K562 (cell line): ENCODE results near the gene CENPX. TPM values are rescaled to one million over a fixed set of nuclear protein-coding genes. Genes with fewer than 3 reads are reported as not detected.
"Not testable (repeated sequence)": the region's sequence is repeated elsewhere in the genome, so short reads cannot be mapped to it uniquely, and the experiment has no call there.

Experiments
- ATAC-seq: fragments of 200-7000 bp; cut with Tn5 transposase; 3 replicates; pipeline ENCODE4 v1.9.1; 2020; ENCODE audit warnings: moderate library complexity
- BruUV-seq: library from RNA; stranded (reverse); fragments of 400-500 nt; replicated peaks from 2 replicates; lab custom pipeline; 2021; lab: Mats Ljungman, UMichigan
- CTCF ChIA-PET: fragments of 300-600 bp; formaldehyde crosslinking; extraction: SDS; loops from one replicate; lab custom pipeline; 2021; ENCODE audit warnings: low intra/inter-chr PET ratio; lab: Yijun Ruan, JAX
- POLR2A ChIA-PET: fragments of 300-600, 350-650 bp; sonication (Branson Sonifier 250); formaldehyde crosslinking; extraction: SDS; loops from one replicate; lab custom pipeline; 2021; ENCODE audit warnings: antibody characterized with exemption, inconsistent platforms; lab: Yijun Ruan, JAX
- DNase-seq, 4 experiments: peaks; one replicate each; pipeline versions ENCODE4 v3.0.0 to v3.0.0-alpha.2; 2011 to 2018; ENCODE audit warnings: low spot score in 3 of 4, mixed read lengths in 3 of 4; ENCODE audit errors: extremely low read depth in 1 of 4
- FAIRE-seq: peaks from 2 replicates; lab custom pipeline; 2011; peaks lifted over from hg19 to GRCh38; lab: Jason Lieb, UNC
- H2AFZ ChIP-seq: 2 replicates; pipeline ENCODE4 v1.6.0; 2011; ENCODE audit warnings: low read depth, low read length, control low read depth, inconsistent platforms
- H3K27ac ChIP-seq: fragments of 200-600 bp; 3 replicates; pipeline ENCODE4 v1.8.0; 2011; ENCODE audit warnings: low read depth, mild to moderate bottlenecking, control low read depth, inconsistent platforms, low read length, moderate library complexity, mixed read lengths; ENCODE audit errors: extremely low read depth
- H3K27me3 ChIP-seq, 2 experiments: fragments of 300-600 bp in 1 of 2; 2 replicates in 1 of 2; 3 replicates in 1 of 2; pipeline versions ENCODE4 v1.6.0 to v1.8.0; 2011; ENCODE audit warnings: inconsistent platforms in 2 of 2, low read length in 2 of 2, mild to moderate bottlenecking in 1 of 2, mixed read lengths in 1 of 2, moderate library complexity in 1 of 2; ENCODE audit not compliant: control insufficient read depth in 2 of 2, insufficient read depth in 2 of 2
- H3K36me3 ChIP-seq: fragments of 300-600 bp; 3 replicates; pipeline ENCODE4 v1.8.0; 2011; ENCODE audit warnings: mild to moderate bottlenecking, low read length, inconsistent platforms; ENCODE audit not compliant: control insufficient read depth, insufficient read depth
- H3K4me1 ChIP-seq, 2 experiments: fragments of 200-600 bp in 1 of 2; replicated peaks in 1 of 2; 2 replicates in 1 of 2; 3 replicates in 1 of 2; pipeline versions ENCODE4 v1.5.1 to v1.8.0; 2011; ENCODE audit warnings: inconsistent platforms in 2 of 2, low read length in 2 of 2, mild to moderate bottlenecking in 1 of 2, mixed read lengths in 1 of 2, moderate library complexity in 1 of 2; ENCODE audit not compliant: control insufficient read depth in 2 of 2, insufficient read depth in 2 of 2
- H3K4me2 ChIP-seq: 2 replicates; pipeline ENCODE4 v1.6.1; 2011; ENCODE audit warnings: low read length, control low read depth, inconsistent platforms, mixed read lengths; ENCODE audit not compliant: insufficient read depth
- H3K4me3 ChIP-seq: fragments of 200-600 bp; sonication (generic), shearing (Covaris generic); 2 replicates; pipeline ENCODE4 v1.5.1; 2016; ENCODE audit warnings: control low read depth, inconsistent platforms
- H3K79me2 ChIP-seq: fragments of 200-600 bp; 3 replicates; pipeline ENCODE4 v1.8.0; 2011; ENCODE audit warnings: low read length, inconsistent platforms; ENCODE audit not compliant: control insufficient read depth, insufficient read depth
- H3K9ac ChIP-seq, 2 experiments: 2 replicates each; pipeline versions ENCODE4 v1.6.0 to v1.6.1; 2011; ENCODE audit warnings: low read depth in 2 of 2, low read length in 2 of 2, control low read depth in 1 of 2, inconsistent platforms in 1 of 2, mild to moderate bottlenecking in 1 of 2, mixed read lengths in 1 of 2; ENCODE audit not compliant: insufficient read depth in 1 of 2
- H3K9me1 ChIP-seq: one replicate; pipeline ENCODE4 v1.6.0; 2011; ENCODE audit warnings: inconsistent platforms, mild to moderate bottlenecking, low read length, moderate library complexity; ENCODE audit not compliant: control insufficient read depth, insufficient read depth
- H3K9me3 ChIP-seq: replicated peaks from 2 replicates; pipeline ENCODE4 v1.5.1; 2011; ENCODE audit warnings: low read depth, low read length, inconsistent platforms; ENCODE audit not compliant: control insufficient read depth, insufficient read depth
- H4K20me1 ChIP-seq: replicated peaks from 2 replicates; pipeline ENCODE4 v1.6.1; 2011; ENCODE audit warnings: low read length, inconsistent platforms, mixed read lengths; ENCODE audit not compliant: control insufficient read depth, insufficient read depth
- BHLHE40 ChIP-seq: IDR thresholded peaks from 2 replicates; pipeline ENCODE4 v1.6.1; 2011; ENCODE audit warnings: low read length, improper control_type of control experiment
- CBFA2T2 ChIP-seq: fragments of 450-650 bp; conservative IDR thresholded peaks from 2 replicates; pipeline ENCODE4 v1.6.1; 2017; ENCODE audit warnings: mild to moderate bottlenecking
- RAD51 ChIP-seq: fragments of 450-650 bp; IDR thresholded peaks from 2 replicates; pipeline ENCODE4 v1.7.1; 2016; ENCODE audit warnings: low read depth, mild to moderate bottlenecking, borderline replicate concordance
- TOE1 ChIP-seq, 2 experiments: fragments of 450-650 bp in 1 of 2; sonication (generic) in 1 of 2; formaldehyde crosslinking in 1 of 2; IDR thresholded peaks; 2 replicates each; pipeline versions ENCODE4 v1.7.1 to v1.8.0; 2016 to 2022; ENCODE audit warnings: borderline replicate concordance in 2 of 2, mild to moderate bottlenecking in 2 of 2, antibody characterized with exemption in 1 of 2, inconsistent platforms in 1 of 2, low read depth in 1 of 2, missing genetic modification reagents in 1 of 2, moderate library complexity in 1 of 2
- WGBS: fragments of 100-300 bp; shearing (Covaris generic); methylation state at CpG from one replicate; pipeline ENCODE4 v1.1.6; 2016; ENCODE audit warnings: low coverage, mixed read lengths; ENCODE audit not compliant: insufficient coverage; ENCODE audit errors: missing lambda C conversion rate; 5-methylcytosine and 5-hydroxymethylcytosine counted together
- in situ Hi-C: fragments of 300-500 bp; cut with MboI; formaldehyde crosslinking; loops from 4 replicates; pipeline ENCODE4 v1.15.0; 2018; ENCODE audit warnings: inconsistent platforms, mixed read lengths
- intact Hi-C: fragments of 100-400 bp; cut with micrococcal nuclease; formaldehyde crosslinking; loops from 2 replicates; pipeline ENCODE4 v1.14.2; 2022
- polyA plus RNA-seq, 8 experiments: library from polyadenylated mRNA; depleted of rRNA in 4 of 8; stranded (reverse) in 5 of 8; unstranded in 3 of 8; fragments of >200 nt; fragmentation: Nextera tagmentation in 2 of 8; fragmentation: Illumina TruSeq in 1 of 8; extraction: Ambion mirVana in 2 of 8; extraction: Trizol in 1 of 8; gene quantifications; 2 replicates each; pipeline versions ENCODE4 v1.2.1 to v1.2.3, GENCODE V29; 2011 to 2014; ENCODE audit warnings: inconsistent platforms in 1 of 8, missing spikeins in 1 of 8
- total RNA-seq, 7 experiments: library from RNA; depleted of rRNA in 6 of 7; stranded (reverse); fragments of >200 nt in 6 of 7; fragmentation: Illumina TruSeq in 2 of 7; extraction: Trizol in 2 of 7; gene quantifications; 2 replicates each; pipeline versions ENCODE4 v1.2.1 to v1.2.3, GENCODE V29; 2011 to 2021; ENCODE audit warnings: low replicate concordance in 1 of 7
- TF ChIP-seq, protein P1 (sequence below): fragments of 450-650 bp; IDR thresholded peaks from 2 replicates; pipeline ENCODE4 v1.6.1; 2016
- TF ChIP-seq, protein P2 (sequence below): sonication (generic); formaldehyde crosslinking; IDR thresholded peaks from 2 replicates; pipeline ENCODE4 v1.9.0; 2022; ENCODE audit warnings: mild to moderate bottlenecking, missing genetic modification reagents
- TF ChIP-seq, protein P3 (sequence below): fragments of 450-650 bp; formaldehyde crosslinking; IDR thresholded peaks from 2 replicates; pipeline ENCODE4 v1.4.0; 2020; ENCODE audit warnings: mild to moderate bottlenecking, mixed read lengths
- TF ChIP-seq, protein P4 (sequence below): sonication (generic); formaldehyde crosslinking; IDR thresholded peaks from 2 replicates; pipeline ENCODE4 v1.5.0; 2020; ENCODE audit warnings: missing genetic modification reagents

The CENPX gene
- total and polyA plus RNA-seq, 9 of the 15 experiments (the other 6 are each of a cell fraction or from before 2014, with no cell fraction given), result 32.7 to 352 (median 127) TPM

DNA sequence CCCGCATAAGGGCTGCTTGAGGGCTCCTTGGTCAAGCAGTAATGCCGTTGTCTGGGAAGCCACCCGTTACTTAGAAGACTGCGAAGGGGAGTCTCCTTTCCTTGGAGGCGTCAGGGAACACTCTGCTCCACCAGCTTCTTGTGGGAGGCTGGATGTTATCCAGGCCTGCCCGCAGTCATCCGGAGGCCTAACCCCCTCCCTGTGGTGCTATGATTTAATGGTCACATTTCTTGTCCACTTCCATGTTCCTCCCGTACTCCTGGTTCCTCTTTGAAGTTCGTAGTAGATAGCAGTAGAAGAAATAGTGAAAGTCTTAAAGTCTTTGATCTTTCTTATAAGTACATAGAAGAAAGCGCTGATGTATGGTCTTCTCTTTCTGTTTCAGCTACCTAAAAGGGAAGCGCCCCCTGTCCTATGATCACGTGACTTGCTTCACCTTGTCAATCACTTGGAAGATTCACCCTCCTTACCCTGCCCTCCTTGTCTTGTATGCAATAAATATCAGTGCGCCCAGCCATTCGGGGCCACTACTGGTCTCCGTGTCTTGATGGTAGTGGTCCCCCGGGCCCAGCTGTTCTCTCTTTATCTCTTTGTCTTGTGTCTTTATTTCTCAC, 16.2 kb upstream of the CENPX start:
- H2AFZ ChIP-seq; H3K27ac ChIP-seq; in situ Hi-C loops; H3K9ac ChIP-seq; H3K9me3 ChIP-seq; H3K4me3 ChIP-seq; H3K27me3 ChIP-seq; POLR2A ChIA-PET; CTCF ChIA-PET; ATAC-seq; H3K9me1 ChIP-seq; BruUV-seq; DNase-seq; FAIRE-seq; H3K4me2 ChIP-seq; TF ChIP-seq TOE1 (CRISPR knock-in tag; IDR thresholded peaks at IDR 0.05; ENCODE audit: borderline replicate concordance, low read depth): not testable (repeated sequence)
- H4K20me1 ChIP-seq, result peaks cover 21% of the 10 kb centered on the region; the same call in 1 of the 2 replicates
- peaks cover 29% of the 10 kb centered on the region; the same call in 2 of the 3 replicates for H3K36me3 ChIP-seq
- TF ChIP-seq, protein P1, sequence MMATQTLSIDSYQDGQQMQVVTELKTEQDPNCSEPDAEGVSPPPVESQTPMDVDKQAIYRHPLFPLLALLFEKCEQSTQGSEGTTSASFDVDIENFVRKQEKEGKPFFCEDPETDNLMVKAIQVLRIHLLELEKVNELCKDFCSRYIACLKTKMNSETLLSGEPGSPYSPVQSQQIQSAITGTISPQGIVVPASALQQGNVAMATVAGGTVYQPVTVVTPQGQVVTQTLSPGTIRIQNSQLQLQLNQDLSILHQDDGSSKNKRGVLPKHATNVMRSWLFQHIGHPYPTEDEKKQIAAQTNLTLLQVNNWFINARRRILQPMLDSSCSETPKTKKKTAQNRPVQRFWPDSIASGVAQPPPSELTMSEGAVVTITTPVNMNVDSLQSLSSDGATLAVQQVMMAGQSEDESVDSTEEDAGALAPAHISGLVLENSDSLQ, result peak; percentile 79
- TF ChIP-seq TOE1 (IDR thresholded peaks at IDR 0.05; ENCODE audit: borderline replicate concordance) (peak; percentile 86), BHLHE40 (peak; percentile 23; the same call in 1 of the 2 replicates), RAD51 (peak; percentile 90), CBFA2T2 (peak; percentile 57)
- TF ChIP-seq, protein P2, sequence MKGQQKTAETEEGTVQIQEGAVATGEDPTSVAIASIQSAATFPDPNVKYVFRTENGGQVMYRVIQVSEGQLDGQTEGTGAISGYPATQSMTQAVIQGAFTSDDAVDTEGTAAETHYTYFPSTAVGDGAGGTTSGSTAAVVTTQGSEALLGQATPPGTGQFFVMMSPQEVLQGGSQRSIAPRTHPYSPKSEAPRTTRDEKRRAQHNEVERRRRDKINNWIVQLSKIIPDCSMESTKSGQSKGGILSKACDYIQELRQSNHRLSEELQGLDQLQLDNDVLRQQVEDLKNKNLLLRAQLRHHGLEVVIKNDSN, result peak; percentile 74
- TF ChIP-seq, protein P3, sequence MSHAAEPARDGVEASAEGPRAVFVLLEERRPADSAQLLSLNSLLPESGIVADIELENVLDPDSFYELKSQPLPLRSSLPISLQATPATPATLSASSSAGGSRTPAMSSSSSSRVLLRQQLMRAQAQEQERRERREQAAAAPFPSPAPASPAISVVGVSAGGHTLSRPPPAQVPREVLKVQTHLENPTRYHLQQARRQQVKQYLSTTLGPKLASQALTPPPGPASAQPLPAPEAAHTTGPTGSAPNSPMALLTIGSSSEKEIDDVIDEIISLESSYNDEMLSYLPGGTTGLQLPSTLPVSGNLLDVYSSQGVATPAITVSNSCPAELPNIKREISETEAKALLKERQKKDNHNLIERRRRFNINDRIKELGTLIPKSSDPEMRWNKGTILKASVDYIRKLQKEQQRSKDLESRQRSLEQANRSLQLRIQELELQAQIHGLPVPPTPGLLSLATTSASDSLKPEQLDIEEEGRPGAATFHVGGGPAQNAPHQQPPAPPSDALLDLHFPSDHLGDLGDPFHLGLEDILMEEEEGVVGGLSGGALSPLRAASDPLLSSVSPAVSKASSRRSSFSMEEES (CRISPR knock-in tag), result peak; percentile 88
- TF ChIP-seq, protein P4, sequence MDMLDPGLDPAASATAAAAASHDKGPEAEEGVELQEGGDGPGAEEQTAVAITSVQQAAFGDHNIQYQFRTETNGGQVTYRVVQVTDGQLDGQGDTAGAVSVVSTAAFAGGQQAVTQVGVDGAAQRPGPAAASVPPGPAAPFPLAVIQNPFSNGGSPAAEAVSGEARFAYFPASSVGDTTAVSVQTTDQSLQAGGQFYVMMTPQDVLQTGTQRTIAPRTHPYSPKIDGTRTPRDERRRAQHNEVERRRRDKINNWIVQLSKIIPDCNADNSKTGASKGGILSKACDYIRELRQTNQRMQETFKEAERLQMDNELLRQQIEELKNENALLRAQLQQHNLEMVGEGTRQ (CRISPR knock-in tag), result peak; percentile 47
- H3K79me2 ChIP-seq, result peaks cover 22% of the 10 kb centered on the region
- H3K4me1 ChIP-seq, result peaks cover 22 to 66% of the 10 kb centered on the region in 2 experiments; a peak in 4 of 5 replicates
- intact Hi-C loops, result loop anchor here (10.0 kb wide), 1 partner anchor 306 kb away; no protein-coding TSS in a partner anchor
- 67% methylated on average over 16 of the region's 16 CpGs for WGBS
